HL-60 (cell line): ENCODE results near the gene CPTP.

Experiments used
- POLR2AphosphoS5 ChIP-seq: IDR thresholded peaks from 2 replicates; pipeline ENCODE4 v1.6.1; 2012; ENCODE audit warnings: low read depth
- TF ChIP-seq, protein P1 (sequence below): IDR thresholded peaks from one replicate; pipeline ENCODE4 v1.5.1; 2011; ENCODE audit warnings: low read length, control low read depth, inconsistent platforms; ENCODE audit not compliant: insufficient read depth

DNA sequence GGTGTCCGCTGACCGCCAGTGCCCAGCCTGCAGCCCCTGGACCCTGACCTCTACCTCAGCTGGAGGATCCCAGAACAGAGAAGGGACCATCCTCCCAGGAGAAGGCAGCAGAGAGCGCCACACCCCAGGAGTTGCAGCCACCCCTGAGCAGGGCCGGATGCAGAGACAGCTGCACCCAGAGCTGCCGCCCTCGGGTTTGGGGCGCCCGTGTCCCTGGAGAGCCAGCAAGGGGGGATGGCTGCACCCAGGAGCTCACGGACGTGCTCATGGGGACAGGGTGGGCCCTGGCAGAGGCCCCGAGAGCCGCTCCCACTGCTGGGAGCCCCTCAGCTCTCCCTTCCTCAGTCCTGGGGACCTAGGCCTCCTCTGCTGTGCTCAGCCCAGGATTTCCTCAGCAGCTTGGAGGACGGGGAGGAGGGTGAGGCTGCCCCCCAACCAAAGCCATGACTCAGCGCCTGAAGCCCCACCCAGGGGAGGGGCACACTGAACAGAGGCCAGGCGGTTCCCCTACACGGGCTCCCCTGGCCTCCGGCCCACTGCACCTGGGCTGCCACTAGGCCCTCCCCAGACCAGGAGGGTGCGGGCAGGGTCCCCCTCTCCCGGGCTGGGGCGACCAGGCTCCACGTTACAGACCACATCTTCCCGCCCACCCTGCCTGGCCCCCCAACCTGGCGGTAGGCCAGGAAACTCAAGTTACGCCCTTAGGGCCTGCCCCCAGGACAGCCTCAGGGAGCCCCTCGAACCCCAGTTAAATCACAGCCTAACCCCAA is 19.1 kb upstream of the CPTP start:
- no peak for TF ChIP-seq POLR2AphosphoS5
- TF ChIP-seq, protein P1, sequence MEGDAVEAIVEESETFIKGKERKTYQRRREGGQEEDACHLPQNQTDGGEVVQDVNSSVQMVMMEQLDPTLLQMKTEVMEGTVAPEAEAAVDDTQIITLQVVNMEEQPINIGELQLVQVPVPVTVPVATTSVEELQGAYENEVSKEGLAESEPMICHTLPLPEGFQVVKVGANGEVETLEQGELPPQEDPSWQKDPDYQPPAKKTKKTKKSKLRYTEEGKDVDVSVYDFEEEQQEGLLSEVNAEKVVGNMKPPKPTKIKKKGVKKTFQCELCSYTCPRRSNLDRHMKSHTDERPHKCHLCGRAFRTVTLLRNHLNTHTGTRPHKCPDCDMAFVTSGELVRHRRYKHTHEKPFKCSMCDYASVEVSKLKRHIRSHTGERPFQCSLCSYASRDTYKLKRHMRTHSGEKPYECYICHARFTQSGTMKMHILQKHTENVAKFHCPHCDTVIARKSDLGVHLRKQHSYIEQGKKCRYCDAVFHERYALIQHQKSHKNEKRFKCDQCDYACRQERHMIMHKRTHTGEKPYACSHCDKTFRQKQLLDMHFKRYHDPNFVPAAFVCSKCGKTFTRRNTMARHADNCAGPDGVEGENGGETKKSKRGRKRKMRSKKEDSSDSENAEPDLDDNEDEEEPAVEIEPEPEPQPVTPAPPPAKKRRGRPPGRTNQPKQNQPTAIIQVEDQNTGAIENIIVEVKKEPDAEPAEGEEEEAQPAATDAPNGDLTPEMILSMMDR = no peak
